GM23338 (cell line): ENCODE results near the gene ERVMER34-1. TPM values are rescaled to one million over a fixed set of nuclear protein-coding genes. Genes with fewer than 3 reads are reported as not detected.

Experiments
- ATAC-seq: fragments of 200-7000 bp; cut with Tn5 transposase; 3 replicates; pipeline ENCODE4 v1.9.1; 2020
- DNase-seq: peaks from one replicate; pipeline ENCODE4 v3.0.0-alpha.2; 2015; ENCODE audit warnings: low spot score
- H2AFZ ChIP-seq: fragments of 200-600 bp; sonication (generic); 2 replicates; pipeline ENCODE4 v1.8.0; 2016; ENCODE audit warnings: antibody characterized with exemption, mild to moderate bottlenecking, moderate library complexity
- H3F3A ChIP-seq: fragments of 200-600 bp; sonication (generic); replicated peaks from 2 replicates; pipeline ENCODE4 v1.8.0; 2017; ENCODE audit warnings: antibody characterized with exemption, mixed run types, low read depth
- H3K27ac ChIP-seq: fragments of 200-600 bp; sonication (generic); 2 replicates; pipeline ENCODE4 v1.6.1; 2016; ENCODE audit warnings: low read depth
- H3K27me3 ChIP-seq: fragments of 200-600 bp; sonication (generic); 2 replicates; pipeline ENCODE4 v1.8.0; 2016; ENCODE audit warnings: mild to moderate bottlenecking, mixed run types, moderate library complexity; ENCODE audit not compliant: insufficient read depth
- H3K36me3 ChIP-seq: fragments of 200-600 bp; sonication (generic); 2 replicates; pipeline ENCODE4 v1.8.0; 2016; ENCODE audit warnings: mild to moderate bottlenecking; ENCODE audit not compliant: insufficient read depth
- H3K4me1 ChIP-seq: fragments of 200-600 bp; sonication (generic); 2 replicates; pipeline ENCODE4 v1.8.0; 2016; ENCODE audit warnings: mild to moderate bottlenecking, moderate library complexity; ENCODE audit not compliant: insufficient read depth
- H3K4me2 ChIP-seq: fragments of 200-600 bp; sonication (generic); 2 replicates; pipeline ENCODE4 v1.7.1; 2017; ENCODE audit warnings: mixed run types
- H3K4me3 ChIP-seq: fragments of 200-600 bp; sonication (generic); 2 replicates; pipeline ENCODE4 v1.6.1; 2016; ENCODE audit warnings: mixed run types
- H3K79me2 ChIP-seq: fragments of 200-600 bp; sonication (generic); replicated peaks from 2 replicates; pipeline ENCODE4 v1.8.0; 2017; ENCODE audit warnings: mild to moderate bottlenecking; ENCODE audit not compliant: insufficient read depth
- H3K9me2 ChIP-seq: fragments of 200-600 bp; sonication (generic); 2 replicates; pipeline ENCODE4 v1.8.0; 2017; ENCODE audit not compliant: insufficient read depth
- H4K20me1 ChIP-seq: fragments of 200-600 bp; sonication (generic); replicated peaks from 2 replicates; pipeline ENCODE4 v1.8.0; 2017; ENCODE audit warnings: mild to moderate bottlenecking; ENCODE audit not compliant: insufficient read depth
- H3K27ac Mint-ChIP-seq: 2 replicates; pipeline ENCODE4 v1.8.0; 2020; ENCODE audit warnings: inconsistent platforms, mild to moderate bottlenecking, moderate library complexity, mixed read lengths
- H3K27me3 Mint-ChIP-seq: 3 replicates; pipeline ENCODE4 v1.8.0; 2022; ENCODE audit warnings: low read depth, mild to moderate bottlenecking, moderate library complexity, mixed read lengths, inconsistent platforms; ENCODE audit not compliant: insufficient read depth, poor library complexity
- H3K36me3 Mint-ChIP-seq: 3 replicates; pipeline ENCODE4 v1.8.0; 2021; ENCODE audit warnings: low read depth, mild to moderate bottlenecking, inconsistent platforms, moderate library complexity, mixed read lengths
- H3K4me1 Mint-ChIP-seq: 3 replicates; pipeline ENCODE4 v1.8.0; 2020; ENCODE audit warnings: mild to moderate bottlenecking, inconsistent platforms, mixed read lengths
- H3K4me3 Mint-ChIP-seq: 3 replicates; pipeline ENCODE4 v1.8.0; 2021; ENCODE audit warnings: moderate library complexity, mild to moderate bottlenecking, inconsistent platforms, mixed read lengths
- H3K9me3 Mint-ChIP-seq: 3 replicates; pipeline ENCODE4 v1.8.0; 2020; ENCODE audit warnings: moderate library complexity, mild to moderate bottlenecking, inconsistent platforms, mixed read lengths
- CREB1 ChIP-seq: fragments of 250-450 bp; sonication (Bioruptor Pico); IDR thresholded peaks from 2 replicates; pipeline ENCODE4 v1.5.0; 2020; ENCODE audit warnings: low read depth, mild to moderate bottlenecking, moderate library complexity
- CTCF ChIP-seq, 2 experiments: fragments of 200-600 bp in 1 of 2; sonication (generic) in 1 of 2; conservative IDR thresholded peaks; 2 replicates each; pipeline versions ENCODE4 v1.5.1 to v1.6.1; 2016 to 2017; ENCODE audit warnings: antibody characterized with exemption in 2 of 2, low read depth in 2 of 2, mild to moderate bottlenecking in 2 of 2, moderate library complexity in 1 of 2
- EZH2 ChIP-seq: fragments of 200-600 bp; sonication (generic); IDR thresholded peaks from one replicate; pipeline ENCODE4 v1.8.0; 2017; ENCODE audit warnings: antibody characterized with exemption, mild to moderate bottlenecking, low read depth; ENCODE audit not compliant: unreplicated experiment
- EZH2phosphoT487 ChIP-seq: fragments of 200-600 bp; sonication (generic); IDR thresholded peaks from one replicate; pipeline ENCODE4 v1.8.1; 2018; ENCODE audit warnings: antibody characterized with exemption; ENCODE audit not compliant: unreplicated experiment
- NANOG ChIP-seq: IDR thresholded peaks from 2 replicates; pipeline ENCODE4 v1.6.1; 2016; ENCODE audit warnings: antibody characterized with exemption, borderline replicate concordance
- POLR2AphosphoS5 ChIP-seq: IDR thresholded peaks from 2 replicates; pipeline ENCODE4 v1.6.1; 2016; ENCODE audit warnings: antibody characterized with exemption, low read depth
- STAT1 ChIP-seq: IDR thresholded peaks from one replicate; pipeline ENCODE4 v1.6.1; 2016; ENCODE audit warnings: antibody characterized with exemption; ENCODE audit not compliant: unreplicated experiment
- ZNF114 ChIP-seq: fragments of 250-450 bp; sonication (Bioruptor Pico); IDR thresholded peaks from 2 replicates; pipeline ENCODE4 v1.5.0; 2020; ENCODE audit warnings: mild to moderate bottlenecking, moderate library complexity
- polyA plus RNA-seq: library from polyadenylated mRNA; unstranded; fragments of >200 nt; fragmentation: Nextera tagmentation; extraction: Ambion mirVana; gene quantifications from 2 replicates; pipeline ENCODE4 v1.2.1, GENCODE V29; 2016
- total RNA-seq: library from RNA; depleted of rRNA; stranded (reverse); fragments of >200 nt; shearing (Covaris generic); gene quantifications from 2 replicates; pipeline ENCODE4 v1.2.3, GENCODE V29; 2014
- TF ChIP-seq, protein P1 (sequence below): IDR thresholded peaks from one replicate; pipeline ENCODE4 v1.6.1; 2018; ENCODE audit warnings: antibody characterized with exemption; ENCODE audit not compliant: unreplicated experiment
- TF ChIP-seq, protein P2 (sequence below): fragments of 250-450 bp; sonication (Bioruptor Pico); IDR thresholded peaks from 2 replicates; pipeline ENCODE4 v1.5.0; 2020; ENCODE audit warnings: mild to moderate bottlenecking, moderate library complexity
- TF ChIP-seq, protein P3 (sequence below): IDR thresholded peaks from 2 replicates; pipeline ENCODE4 v1.6.1; 2016; ENCODE audit warnings: antibody characterized with exemption

ERVMER34-1 gene
- total and polyA plus RNA-seq, 2 experiments from 2014 or later, result 15.9 to 34.1 TPM

GRCh38 chr4:52712251-52713130 lies 38.7 kb downstream of the ERVMER34-1 start (continued):
- TF ChIP-seq, protein P1, sequence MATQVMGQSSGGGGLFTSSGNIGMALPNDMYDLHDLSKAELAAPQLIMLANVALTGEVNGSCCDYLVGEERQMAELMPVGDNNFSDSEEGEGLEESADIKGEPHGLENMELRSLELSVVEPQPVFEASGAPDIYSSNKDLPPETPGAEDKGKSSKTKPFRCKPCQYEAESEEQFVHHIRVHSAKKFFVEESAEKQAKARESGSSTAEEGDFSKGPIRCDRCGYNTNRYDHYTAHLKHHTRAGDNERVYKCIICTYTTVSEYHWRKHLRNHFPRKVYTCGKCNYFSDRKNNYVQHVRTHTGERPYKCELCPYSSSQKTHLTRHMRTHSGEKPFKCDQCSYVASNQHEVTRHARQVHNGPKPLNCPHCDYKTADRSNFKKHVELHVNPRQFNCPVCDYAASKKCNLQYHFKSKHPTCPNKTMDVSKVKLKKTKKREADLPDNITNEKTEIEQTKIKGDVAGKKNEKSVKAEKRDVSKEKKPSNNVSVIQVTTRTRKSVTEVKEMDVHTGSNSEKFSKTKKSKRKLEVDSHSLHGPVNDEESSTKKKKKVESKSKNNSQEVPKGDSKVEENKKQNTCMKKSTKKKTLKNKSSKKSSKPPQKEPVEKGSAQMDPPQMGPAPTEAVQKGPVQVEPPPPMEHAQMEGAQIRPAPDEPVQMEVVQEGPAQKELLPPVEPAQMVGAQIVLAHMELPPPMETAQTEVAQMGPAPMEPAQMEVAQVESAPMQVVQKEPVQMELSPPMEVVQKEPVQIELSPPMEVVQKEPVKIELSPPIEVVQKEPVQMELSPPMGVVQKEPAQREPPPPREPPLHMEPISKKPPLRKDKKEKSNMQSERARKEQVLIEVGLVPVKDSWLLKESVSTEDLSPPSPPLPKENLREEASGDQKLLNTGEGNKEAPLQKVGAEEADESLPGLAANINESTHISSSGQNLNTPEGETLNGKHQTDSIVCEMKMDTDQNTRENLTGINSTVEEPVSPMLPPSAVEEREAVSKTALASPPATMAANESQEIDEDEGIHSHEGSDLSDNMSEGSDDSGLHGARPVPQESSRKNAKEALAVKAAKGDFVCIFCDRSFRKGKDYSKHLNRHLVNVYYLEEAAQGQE, result no peak

GRCh38 chr4:52711834-52712250 lies 39.4 kb downstream of the ERVMER34-1 start:
- Histone ChIP-seq H3K79me2 (peaks cover 29% of the 10 kb centered on the region), H3K36me3 (peaks cover 40% of the 10 kb centered on the region), H3K27ac (peak overlapping the region; percentile 63; the same call in 1 of the 2 replicates), H3F3A (peaks cover 41% of the 10 kb centered on the region), H3K4me2 (peak overlapping the region; percentile 86), H3K27me3 (no peaks in the 10 kb centered on the region), H4K20me1 (peaks cover 12% of the 10 kb centered on the region), H2AFZ (peak overlapping the region; percentile 75; the same call in 1 of the 2 replicates), H3K4me1 (peaks cover 43% of the 10 kb centered on the region), H3K4me3 (peak overlapping the region; percentile 94), H3K9me2 (peaks cover 4% of the 10 kb centered on the region; the same call in 1 of the 2 replicates)
- Mint-ChIP-seq H3K36me3 (peaks cover 42% of the 10 kb centered on the region), H3K27ac (peak overlapping the region; percentile 71; the same call in 1 of the 2 replicates), H3K4me1 (peaks cover 40% of the 10 kb centered on the region), H3K27me3 (peaks cover 21% of the 10 kb centered on the region), H3K4me3 (peak overlapping the region; percentile 96), H3K9me3 (no peaks in the 10 kb centered on the region; the same call in 2 of the 3 replicates)
- DNase-seq (no peak), ATAC-seq (peak; percentile 1; the same call in 2 of the 3 replicates)
- TF ChIP-seq ZNF114, result no peak
- no peak for TF ChIP-seq EZH2phosphoT487
- no peak for TF ChIP-seq CREB1 (CRISPR knock-in tag)
- TF ChIP-seq EZH2, result no peak
- TF ChIP-seq STAT1, result no peak
- TF ChIP-seq, protein P2, sequence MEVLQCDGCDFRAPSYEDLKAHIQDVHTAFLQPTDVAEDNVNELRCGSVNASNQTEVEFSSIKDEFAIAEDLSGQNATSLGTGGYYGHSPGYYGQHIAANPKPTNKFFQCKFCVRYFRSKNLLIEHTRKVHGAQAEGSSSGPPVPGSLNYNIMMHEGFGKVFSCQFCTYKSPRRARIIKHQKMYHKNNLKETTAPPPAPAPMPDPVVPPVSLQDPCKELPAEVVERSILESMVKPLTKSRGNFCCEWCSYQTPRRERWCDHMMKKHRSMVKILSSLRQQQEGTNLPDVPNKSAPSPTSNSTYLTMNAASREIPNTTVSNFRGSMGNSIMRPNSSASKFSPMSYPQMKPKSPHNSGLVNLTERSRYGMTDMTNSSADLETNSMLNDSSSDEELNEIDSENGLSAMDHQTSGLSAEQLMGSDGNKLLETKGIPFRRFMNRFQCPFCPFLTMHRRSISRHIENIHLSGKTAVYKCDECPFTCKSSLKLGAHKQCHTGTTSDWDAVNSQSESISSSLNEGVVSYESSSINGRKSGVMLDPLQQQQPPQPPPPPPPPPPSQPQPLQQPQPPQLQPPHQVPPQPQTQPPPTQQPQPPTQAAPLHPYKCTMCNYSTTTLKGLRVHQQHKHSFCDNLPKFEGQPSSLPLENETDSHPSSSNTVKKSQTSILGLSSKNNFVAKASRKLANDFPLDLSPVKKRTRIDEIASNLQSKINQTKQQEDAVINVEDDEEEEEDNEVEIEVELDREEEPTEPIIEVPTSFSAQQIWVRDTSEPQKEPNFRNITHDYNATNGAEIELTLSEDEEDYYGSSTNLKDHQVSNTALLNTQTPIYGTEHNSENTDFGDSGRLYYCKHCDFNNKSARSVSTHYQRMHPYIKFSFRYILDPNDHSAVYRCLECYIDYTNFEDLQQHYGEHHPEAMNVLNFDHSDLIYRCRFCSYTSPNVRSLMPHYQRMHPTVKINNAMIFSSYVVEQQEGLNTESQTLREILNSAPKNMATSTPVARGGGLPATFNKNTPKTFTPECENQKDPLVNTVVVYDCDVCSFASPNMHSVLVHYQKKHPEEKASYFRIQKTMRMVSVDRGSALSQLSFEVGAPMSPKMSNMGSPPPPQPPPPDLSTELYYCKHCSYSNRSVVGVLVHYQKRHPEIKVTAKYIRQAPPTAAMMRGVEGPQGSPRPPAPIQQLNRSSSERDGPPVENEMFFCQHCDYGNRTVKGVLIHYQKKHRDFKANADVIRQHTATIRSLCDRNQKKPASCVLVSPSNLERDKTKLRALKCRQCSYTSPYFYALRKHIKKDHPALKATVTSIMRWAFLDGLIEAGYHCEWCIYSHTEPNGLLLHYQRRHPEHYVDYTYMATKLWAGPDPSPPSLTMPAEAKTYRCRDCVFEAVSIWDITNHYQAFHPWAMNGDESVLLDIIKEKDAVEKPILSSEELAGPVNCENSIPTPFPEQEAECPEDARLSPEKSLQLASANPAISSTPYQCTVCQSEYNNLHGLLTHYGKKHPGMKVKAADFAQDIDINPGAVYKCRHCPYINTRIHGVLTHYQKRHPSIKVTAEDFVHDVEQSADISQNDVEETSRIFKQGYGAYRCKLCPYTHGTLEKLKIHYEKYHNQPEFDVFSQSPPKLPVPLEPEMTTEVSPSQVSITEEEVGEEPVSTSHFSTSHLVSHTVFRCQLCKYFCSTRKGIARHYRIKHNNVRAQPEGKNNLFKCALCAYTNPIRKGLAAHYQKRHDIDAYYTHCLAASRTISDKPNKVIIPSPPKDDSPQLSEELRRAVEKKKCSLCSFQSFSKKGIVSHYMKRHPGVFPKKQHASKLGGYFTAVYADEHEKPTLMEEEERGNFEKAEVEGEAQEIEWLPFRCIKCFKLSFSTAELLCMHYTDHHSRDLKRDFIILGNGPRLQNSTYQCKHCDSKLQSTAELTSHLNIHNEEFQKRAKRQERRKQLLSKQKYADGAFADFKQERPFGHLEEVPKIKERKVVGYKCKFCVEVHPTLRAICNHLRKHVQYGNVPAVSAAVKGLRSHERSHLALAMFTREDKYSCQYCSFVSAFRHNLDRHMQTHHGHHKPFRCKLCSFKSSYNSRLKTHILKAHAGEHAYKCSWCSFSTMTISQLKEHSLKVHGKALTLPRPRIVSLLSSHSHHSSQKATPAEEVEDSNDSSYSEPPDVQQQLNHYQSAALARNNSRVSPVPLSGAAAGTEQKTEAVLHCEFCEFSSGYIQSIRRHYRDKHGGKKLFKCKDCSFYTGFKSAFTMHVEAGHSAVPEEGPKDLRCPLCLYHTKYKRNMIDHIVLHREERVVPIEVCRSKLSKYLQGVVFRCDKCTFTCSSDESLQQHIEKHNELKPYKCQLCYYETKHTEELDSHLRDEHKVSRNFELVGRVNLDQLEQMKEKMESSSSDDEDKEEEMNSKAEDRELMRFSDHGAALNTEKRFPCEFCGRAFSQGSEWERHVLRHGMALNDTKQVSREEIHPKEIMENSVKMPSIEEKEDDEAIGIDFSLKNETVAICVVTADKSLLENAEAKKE (CRISPR knock-in tag), result no peak
- no peak for TF ChIP-seq NANOG
- TF ChIP-seq POLR2AphosphoS5, result no peak; the same call in none of the 2 replicates
- no peak for TF ChIP-seq CTCF (conservative IDR thresholded peaks at IDR 0.05; ENCODE audit: low read depth in 2 of 2)
- TF ChIP-seq, protein P3, sequence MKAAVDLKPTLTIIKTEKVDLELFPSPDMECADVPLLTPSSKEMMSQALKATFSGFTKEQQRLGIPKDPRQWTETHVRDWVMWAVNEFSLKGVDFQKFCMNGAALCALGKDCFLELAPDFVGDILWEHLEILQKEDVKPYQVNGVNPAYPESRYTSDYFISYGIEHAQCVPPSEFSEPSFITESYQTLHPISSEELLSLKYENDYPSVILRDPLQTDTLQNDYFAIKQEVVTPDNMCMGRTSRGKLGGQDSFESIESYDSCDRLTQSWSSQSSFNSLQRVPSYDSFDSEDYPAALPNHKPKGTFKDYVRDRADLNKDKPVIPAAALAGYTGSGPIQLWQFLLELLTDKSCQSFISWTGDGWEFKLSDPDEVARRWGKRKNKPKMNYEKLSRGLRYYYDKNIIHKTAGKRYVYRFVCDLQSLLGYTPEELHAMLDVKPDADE, result no peak
